Right lobe of liver (tissue), 6 donors: ENCODE results near the gene GGPS1. TPM values are rescaled to one million over a fixed set of nuclear protein-coding genes. Genes with fewer than 3 reads are reported as not detected.

Source experiments
- ATAC-seq, 4 donors: fragments of 200-7000 bp; cut with Tn5 transposase; one replicate each; pipeline ENCODE4 v1.9.1; 2020; ENCODE audit warnings: mild to moderate bottlenecking in 4 of 4, moderate library complexity in 4 of 4
- DNase-seq, 3 donors: peaks; one replicate each; pipeline ENCODE4 v3.0.0-alpha.2; 2020
- H3K27ac ChIP-seq, 3 donors: fragments of 200-600 bp; one replicate each; pipeline ENCODE4 v1.8.0; 2022
- H3K27me3 ChIP-seq, 2 donors: fragments of 200-600 bp; one replicate each; pipeline ENCODE4 v1.8.0; 2022
- H3K36me3 ChIP-seq, 4 donors: fragments of 200-600 bp; sonication (generic) in 1 of 4; one replicate each; pipeline versions ENCODE4 v1.5.1 to v1.8.0; 2017 to 2022; ENCODE audit warnings: control low read depth in 1 of 4
- H3K4me1 ChIP-seq, 4 donors: fragments of 200-600 bp; sonication (generic) in 1 of 4; one replicate each; pipeline versions ENCODE4 v1.5.1 to v1.8.0; 2017 to 2022; ENCODE audit warnings: control low read depth in 1 of 4
- H3K4me3 ChIP-seq, 3 donors: fragments of 200-600 bp; one replicate each; pipeline ENCODE4 v1.8.0; 2022
- H3K9me3 ChIP-seq, 4 donors: fragments of 200-600 bp; sonication (generic) in 1 of 4; one replicate each; pipeline versions ENCODE4 v1.5.1 to v1.8.0; 2017 to 2022; ENCODE audit warnings: control low read depth in 1 of 4
- POLR2A ChIP-seq: fragments of 450-650 bp; IDR thresholded peaks from one replicate; pipeline ENCODE4 v1.6.1; 2017; ENCODE audit warnings: antibody characterized with exemption, mild to moderate bottlenecking
- WGBS: methylation state at CpG from one replicate; pipeline ENCODE4 v1.1.6; 2018; ENCODE audit warnings: low coverage, low lambda C conversion rate; ENCODE audit not compliant: insufficient coverage; ENCODE audit errors: missing lambda C conversion rate; 5-methylcytosine and 5-hydroxymethylcytosine counted together
- intact Hi-C, 2 donors: fragments of 100-400 bp; cut with DNase I; formaldehyde crosslinking; loops; one replicate each; pipeline versions ENCODE4 v1.11.2 to v1.14.1; 2022
- total RNA-seq, 6 experiments: library from RNA; depleted of rRNA in 2 of 6; stranded (reverse); fragments of >200 nt in 2 of 6; fragmentation: NEBNext Ultra II Directional in 3 of 6; extraction: Animal tissue kit (Norgen Biotek cat#: 25700) in 3 of 6; gene quantifications; one replicate each; pipeline versions ENCODE4 v1.1.0 to v1.2.4, GENCODE V29; 2016 to 2023
- TF ChIP-seq, protein P1 (sequence below), 4 donors: fragments of 200-600 bp in 3 of 4; fragments of 450-650 bp in 1 of 4; IDR thresholded peaks; one replicate each; pipeline versions ENCODE4 v1.5.1 to v1.8.0; 2016 to 2022; ENCODE audit warnings: antibody characterized with exemption in 4 of 4, mild to moderate bottlenecking in 2 of 4
- donor health status: DM: no; HTN: yes; CAD: no.
- donor health status: DM: no; HTN: no; CAD: no.
- donor health status: DM: no; HTN: no; CAD: no.
- donor health status: DM: no; HTN: yes; CAD: no.
- donor health status: DM: no; HTN: yes; CAD: no.

The GGPS1 gene
- total RNA-seq, 6 experiments from 2014 or later, result 7.8 to 12.1 (median 10.6) TPM

- intact Hi-C loops, result no loop called here
- TF ChIP-seq POLR2A, result no peak
- TF ChIP-seq, protein P1, sequence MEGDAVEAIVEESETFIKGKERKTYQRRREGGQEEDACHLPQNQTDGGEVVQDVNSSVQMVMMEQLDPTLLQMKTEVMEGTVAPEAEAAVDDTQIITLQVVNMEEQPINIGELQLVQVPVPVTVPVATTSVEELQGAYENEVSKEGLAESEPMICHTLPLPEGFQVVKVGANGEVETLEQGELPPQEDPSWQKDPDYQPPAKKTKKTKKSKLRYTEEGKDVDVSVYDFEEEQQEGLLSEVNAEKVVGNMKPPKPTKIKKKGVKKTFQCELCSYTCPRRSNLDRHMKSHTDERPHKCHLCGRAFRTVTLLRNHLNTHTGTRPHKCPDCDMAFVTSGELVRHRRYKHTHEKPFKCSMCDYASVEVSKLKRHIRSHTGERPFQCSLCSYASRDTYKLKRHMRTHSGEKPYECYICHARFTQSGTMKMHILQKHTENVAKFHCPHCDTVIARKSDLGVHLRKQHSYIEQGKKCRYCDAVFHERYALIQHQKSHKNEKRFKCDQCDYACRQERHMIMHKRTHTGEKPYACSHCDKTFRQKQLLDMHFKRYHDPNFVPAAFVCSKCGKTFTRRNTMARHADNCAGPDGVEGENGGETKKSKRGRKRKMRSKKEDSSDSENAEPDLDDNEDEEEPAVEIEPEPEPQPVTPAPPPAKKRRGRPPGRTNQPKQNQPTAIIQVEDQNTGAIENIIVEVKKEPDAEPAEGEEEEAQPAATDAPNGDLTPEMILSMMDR (IDR thresholded peaks at IDR 0.05), result no peak
- Histone ChIP-seq H3K9me3 (no peaks in the 10 kb centered on the region), H3K27me3 (no peaks in the 10 kb centered on the region), H3K36me3 (peaks cover 0 to 20% (median under 1%) of the 10 kb centered on the region in 4 donors), H3K27ac (no peak overlapping the region), H3K4me1 (peaks cover 0 to 16% (median 7%) of the 10 kb centered on the region in 4 donors), H3K4me3 (no peak overlapping the region)
- ATAC-seq (no peak), DNase-seq (no peak)
- WGBS, result 84% methylated on average over 7 of the region's 8 CpGs
Observed at GRCh38 chr1:235339746-235340145, 11.4 kb downstream of the GGPS1 start.

- no peak for ATAC-seq
- TF ChIP-seq, protein P1 (IDR thresholded peaks at IDR 0.05), result no peak
- no peak for TF ChIP-seq POLR2A
- intact Hi-C loops, result no loop called here
- Histone ChIP-seq H3K27ac (no peak overlapping the region), H3K4me3 (no peak overlapping the region), H3K27me3 (no peaks in the 10 kb centered on the region), H3K36me3 (peaks cover 0 to 16% (median 0%) of the 10 kb centered on the region in 4 donors), H3K9me3 (no peaks in the 10 kb centered on the region), H3K4me1 (peaks cover 0 to 12% (median 5%) of the 10 kb centered on the region in 4 donors)
- DNase-seq, result no peak
- 75% methylated on average over 1 of the region's 1 CpG for WGBS
Observed at GRCh38 chr1:235341334-235341733, 13.0 kb downstream of the GGPS1 start.

DNA sequence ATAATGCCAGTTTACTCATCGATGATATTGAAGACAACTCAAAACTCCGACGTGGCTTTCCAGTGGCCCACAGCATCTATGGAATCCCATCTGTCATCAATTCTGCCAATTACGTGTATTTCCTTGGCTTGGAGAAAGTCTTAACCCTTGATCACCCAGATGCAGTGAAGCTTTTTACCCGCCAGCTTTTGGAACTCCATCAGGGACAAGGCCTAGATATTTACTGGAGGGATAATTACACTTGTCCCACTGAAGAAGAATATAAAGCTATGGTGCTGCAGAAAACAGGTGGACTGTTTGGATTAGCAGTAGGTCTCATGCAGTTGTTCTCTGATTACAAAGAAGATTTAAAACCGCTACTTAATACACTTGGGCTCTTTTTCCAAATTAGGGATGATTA is 13.7 kb downstream of the GGPS1 start:
- WGBS, result 72% methylated on average over 6 of the region's 6 CpGs
- no peaks in the 10 kb centered on the region for H3K27me3 ChIP-seq
- H3K36me3 ChIP-seq, result peaks cover 0 to 16% (median 0%) of the 10 kb centered on the region in 4 donors

GRCh38 chr1:235342471-235342870 is 14.1 kb downstream of the GGPS1 start:
- H3K27ac ChIP-seq, result no peak overlapping the region
- intact Hi-C loops, result no loop called here
- 91% methylated on average over 3 of the region's 3 CpGs for WGBS
- peaks cover 0 to 16% (median 0%) of the 10 kb centered on the region in 4 donors for H3K36me3 ChIP-seq
- no peak overlapping the region for H3K4me3 ChIP-seq
- ATAC-seq (no peak), DNase-seq (no peak)
- no peaks in the 10 kb centered on the region for H3K9me3 ChIP-seq
- peaks cover 0 to under 1% (median 0%) of the 10 kb centered on the region in 4 donors for H3K4me1 ChIP-seq
- TF ChIP-seq POLR2A, result no peak
- TF ChIP-seq, protein P1 (IDR thresholded peaks at IDR 0.05), result no peak
- H3K27me3 ChIP-seq, result no peaks in the 10 kb centered on the region

More for the DNA sequence above, 13.7 kb downstream of the GGPS1 start:
- H3K4me1 ChIP-seq, result peaks cover 0 to 5% (median 2%) of the 10 kb centered on the region in 4 donors
- no peak overlapping the region for H3K4me3 ChIP-seq
- intact Hi-C loops, result no loop called here
- DNase-seq (no peak), ATAC-seq (no peak)
- TF ChIP-seq, protein P1 (IDR thresholded peaks at IDR 0.05), result no peak
- no peak for TF ChIP-seq POLR2A
- H3K9me3 ChIP-seq, result no peaks in the 10 kb centered on the region
- no peak overlapping the region for H3K27ac ChIP-seq

DNA sequence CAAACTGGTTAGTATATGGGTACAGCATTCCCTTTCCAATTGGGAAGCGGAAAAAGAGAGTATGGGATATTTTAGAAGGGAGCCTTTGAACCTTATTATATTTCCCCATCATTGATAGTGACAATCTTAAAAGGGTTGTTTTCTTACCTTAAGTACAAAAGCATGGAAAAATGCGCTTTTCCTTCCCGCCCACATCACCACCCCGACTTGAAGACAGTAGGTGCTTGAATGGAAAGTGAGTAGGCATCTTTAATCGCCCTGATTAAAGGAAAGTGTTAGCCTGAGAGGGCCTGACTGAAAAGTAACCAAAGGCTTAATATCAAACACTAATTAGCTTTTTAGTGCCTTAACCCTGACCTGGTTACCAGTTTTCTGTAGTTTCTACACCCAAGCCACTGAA is 15.4 kb downstream of the GGPS1 start:
- Histone ChIP-seq H3K4me3 (no peak overlapping the region), H3K4me1 (no peaks in the 10 kb centered on the region), H3K27ac (no peak overlapping the region), H3K36me3 (peaks cover 0 to 16% (median 0%) of the 10 kb centered on the region in 4 donors), H3K9me3 (no peaks in the 10 kb centered on the region), H3K27me3 (no peaks in the 10 kb centered on the region)
- intact Hi-C loops, result no loop called here
- TF ChIP-seq, protein P1 (IDR thresholded peaks at IDR 0.05), result no peak
- no peak for TF ChIP-seq POLR2A
- no peak for DNase-seq
- ATAC-seq, result no peak
- 87% methylated on average over 5 of the region's 5 CpGs for WGBS
